Thoracic aorta (tissue), 2 donors: Measurements from ENCODE around the gene RAB25. TPM values are rescaled to one million over a fixed set of nuclear protein-coding genes. Genes with fewer than 3 reads are reported as not detected.

Experiments
- ATAC-seq: fragments of 150-250 bp; one replicate; pipeline ENCODE4 v1.8.0; 2017; ENCODE audit warnings: low read depth; ENCODE audit not compliant: insufficient number of reproducible peaks, low FRiP score
- DNase-seq: peaks from one replicate; pipeline ENCODE4 v3.0.0-alpha.2; 2020; ENCODE audit warnings: low spot score
- H3K27ac ChIP-seq, 2 donors: fragments of 200-600 bp; sonication (generic); 1 replicate in 1 of 2; 2 replicates in 1 of 2; pipeline ENCODE4 v1.5.1; 2016; ENCODE audit warnings: mild to moderate bottlenecking in 2 of 2, moderate library complexity in 2 of 2
- H3K27me3 ChIP-seq: fragments of 200-600 bp; sonication (generic); replicated peaks from 2 replicates; pipeline ENCODE4 v1.6.0; 2016; ENCODE audit warnings: mild to moderate bottlenecking; ENCODE audit not compliant: insufficient read depth
- H3K36me3 ChIP-seq: fragments of 200-600 bp; sonication (generic); one replicate; pipeline ENCODE4 v1.5.1; 2016
- H3K4me1 ChIP-seq, 2 donors: fragments of 200-600 bp; sonication (generic); 1 replicate in 1 of 2; 2 replicates in 1 of 2; pipeline versions ENCODE4 v1.5.1 to v1.6.0; 2016; ENCODE audit warnings: low read depth in 2 of 2, mild to moderate bottlenecking in 1 of 2; ENCODE audit not compliant: control insufficient read depth in 1 of 2
- H3K4me3 ChIP-seq: fragments of 200-600 bp; sonication (generic); 2 replicates; pipeline ENCODE4 v1.5.1; 2016; ENCODE audit warnings: mild to moderate bottlenecking
- H3K9me3 ChIP-seq: fragments of 200-600 bp; sonication (generic); 2 replicates; pipeline ENCODE4 v1.5.1; 2016
- CTCF ChIP-seq: fragments of 200-600 bp; sonication (generic); IDR thresholded peaks from one replicate; pipeline ENCODE4 v1.5.1; 2019; ENCODE audit warnings: antibody characterized with exemption
- total RNA-seq, 2 donors: library from RNA; depleted of rRNA; stranded (reverse); fragments of >200 nt; gene quantifications; one replicate each; pipeline versions ENCODE4 v1.1.0 to v1.2.3, GENCODE V29; 2016

Gene RAB25
- total RNA-seq, 2 donors from 2014 or later: not detected

- Histone ChIP-seq H3K27ac (peak overlapping the region; percentile 16 to 86), H3K36me3 (no peaks in the 10 kb centered on the region), H3K27me3 (no peaks in the 10 kb centered on the region), H3K9me3 (no peaks in the 10 kb centered on the region), H3K4me1 (peaks cover 28 to 54% of the 10 kb centered on the region in 2 donors), H3K4me3 (no peak overlapping the region)
- no peak for TF ChIP-seq CTCF
- DNase-seq: no peak
- no peak for ATAC-seq
Observed at GRCh38 chr1:156108664-156109241, 47.8 kb downstream of the RAB25 start.

- no peaks in the 10 kb centered on the region for H3K9me3 ChIP-seq
- H3K27me3 ChIP-seq: no peaks in the 10 kb centered on the region
- peaks cover 16 to 42% of the 10 kb centered on the region in 2 donors for H3K4me1 ChIP-seq
- TF ChIP-seq CTCF: no peak
- H3K36me3 ChIP-seq: no peaks in the 10 kb centered on the region
- H3K27ac ChIP-seq: no peak overlapping the region
- DNase-seq: no peak
- ATAC-seq: no peak
- H3K4me3 ChIP-seq: no peak overlapping the region
Observed at GRCh38 chr1:156110252-156110651, 49.3 kb downstream of the RAB25 start.

- Histone ChIP-seq H3K9me3 (no peaks in the 10 kb centered on the region), H3K4me3 (no peak overlapping the region), H3K27ac (no peak overlapping the region), H3K36me3 (no peaks in the 10 kb centered on the region), H3K4me1 (peaks cover 9 to 33% of the 10 kb centered on the region in 2 donors), H3K27me3 (no peaks in the 10 kb centered on the region)
- no peak for TF ChIP-seq CTCF
- no peak for ATAC-seq
- DNase-seq: no peak
Observed at GRCh38 chr1:156111355-156111962, 50.5 kb downstream of the RAB25 start.

GRCh38 chr1:156112276-156113137 lies 51.5 kb downstream of the RAB25 start:
- Histone ChIP-seq H3K27me3 (no peaks in the 10 kb centered on the region), H3K9me3 (no peaks in the 10 kb centered on the region), H3K4me3 (no peak overlapping the region), H3K36me3 (no peaks in the 10 kb centered on the region), H3K27ac (peak overlapping the region; percentile 98 to 99), H3K4me1 (peaks cover 6 to 23% of the 10 kb centered on the region in 2 donors)
- DNase-seq (no peak), ATAC-seq (no peak)
- no peak for TF ChIP-seq CTCF

- Histone ChIP-seq H3K36me3 (no peaks in the 10 kb centered on the region), H3K9me3 (no peaks in the 10 kb centered on the region), H3K4me3 (peak overlapping the region; percentile 96), H3K27me3 (no peaks in the 10 kb centered on the region), H3K4me1 (peaks cover 6 to 26% of the 10 kb centered on the region in 2 donors), H3K27ac (peak overlapping the region; percentile 98 to 99)
- no peak for DNase-seq
- no peak for ATAC-seq
- no peak for TF ChIP-seq CTCF
Observed at GRCh38 chr1:156113282-156113950, 52.5 kb downstream of the RAB25 start.
